HepG2 (cell line): ENCODE measurements around the gene PRRC2A. TPM values are rescaled to one million over a fixed set of nuclear protein-coding genes. Genes with fewer than 3 reads are reported as not detected.
A peak's percentile ranks its signal among the peaks of the same experiment; 100 is the strongest.

Source experiments
- ATAC-seq: fragments of 200-7000 bp; cut with Tn5 transposase; 3 replicates; pipeline ENCODE4 v1.9.1; 2020; ENCODE audit warnings: mild to moderate bottlenecking, moderate library complexity
- BruUV-seq: library from RNA; stranded (reverse); fragments of 400-500 nt; replicated peaks from 2 replicates; lab custom pipeline; 2021; lab: Mats Ljungman, UMichigan
- CTCF ChIA-PET: fragments of 300-600 bp; formaldehyde crosslinking; extraction: SDS; loops from one replicate; lab custom pipeline; 2021; ENCODE audit warnings: low total read pairs, inconsistent platforms, low intra/inter-chr PET ratio; lab: Yijun Ruan, JAX
- POLR2A ChIA-PET: fragments of 350-600 bp; sonication (Branson Sonifier 250); formaldehyde crosslinking; loops from one replicate; lab custom pipeline; 2020; ENCODE audit warnings: antibody characterized with exemption, inconsistent platforms; lab: Yijun Ruan, JAX
- DNase-seq: peaks from one replicate; pipeline ENCODE4 v3.0.0-alpha.2; 2015; ENCODE audit warnings: low spot score
- FAIRE-seq: peaks from 3 replicates; lab custom pipeline; 2011; peaks lifted over from hg19 to GRCh38; lab: Jason Lieb, UNC
- H2AFZ ChIP-seq: one replicate; pipeline ENCODE4 v1.6.1; 2011; ENCODE audit warnings: low read length, inconsistent platforms
- H3K27ac ChIP-seq: fragments of 300-600 bp; 3 replicates; pipeline ENCODE4 v1.8.0; 2011; ENCODE audit warnings: mixed run types, mild to moderate bottlenecking, mixed read lengths, low read length, inconsistent platforms; ENCODE audit not compliant: insufficient read depth; ENCODE audit errors: extremely low read length
- H3K27me3 ChIP-seq, 2 experiments: fragments of 200-600 bp in 1 of 2; 2 replicates in 1 of 2; 3 replicates in 1 of 2; pipeline versions ENCODE4 v1.6.0 to v1.8.0; 2011; ENCODE audit warnings: low read length in 2 of 2, mild to moderate bottlenecking in 2 of 2, moderate library complexity in 2 of 2, inconsistent platforms in 1 of 2; ENCODE audit not compliant: insufficient read depth in 2 of 2, control insufficient read depth in 1 of 2
- H3K36me3 ChIP-seq, 2 experiments: fragments of 200-600 bp in 1 of 2; replicated peaks in 1 of 2; 2 replicates in 1 of 2; 3 replicates in 1 of 2; pipeline versions ENCODE4 v1.5.1 to v1.8.0; 2011; ENCODE audit warnings: low read length in 2 of 2, inconsistent platforms in 1 of 2; ENCODE audit not compliant: insufficient read depth in 2 of 2, control insufficient read depth in 1 of 2
- H3K4me1 ChIP-seq: 2 replicates; pipeline ENCODE4 v1.5.1; 2012; ENCODE audit warnings: low read length, inconsistent platforms; ENCODE audit not compliant: insufficient read depth
- H3K4me2 ChIP-seq: 2 replicates; pipeline ENCODE4 v1.6.0; 2011; ENCODE audit warnings: low read depth, low read length, inconsistent platforms
- H3K4me3 ChIP-seq, 3 experiments: fragments of 200-600 bp in 1 of 3; sonication (generic), shearing (Covaris generic) in 1 of 3; replicated peaks in 1 of 3; 2 replicates each; pipeline ENCODE4 v1.5.1; 2011 to 2016; ENCODE audit warnings: low read length in 3 of 3, inconsistent platforms in 2 of 3, low read depth in 2 of 3, mild to moderate bottlenecking in 2 of 3, control low read depth in 1 of 3, mixed read lengths in 1 of 3; ENCODE audit not compliant: insufficient read depth in 1 of 3
- H3K79me2 ChIP-seq: one replicate; pipeline ENCODE4 v1.6.1; 2011; ENCODE audit warnings: low read length, inconsistent platforms; ENCODE audit not compliant: insufficient read depth
- H3K9ac ChIP-seq: 2 replicates; pipeline ENCODE4 v1.6.0; 2011; ENCODE audit warnings: mild to moderate bottlenecking, low read depth, low read length, inconsistent platforms; ENCODE audit not compliant: insufficient read depth
- H3K9me3 ChIP-seq: 2 replicates; pipeline ENCODE4 v1.5.1; 2012; ENCODE audit warnings: mild to moderate bottlenecking, low read length
- H4K20me1 ChIP-seq: 2 replicates; pipeline ENCODE4 v1.6.0; 2011; ENCODE audit warnings: inconsistent platforms, mild to moderate bottlenecking, low read length, moderate library complexity; ENCODE audit not compliant: insufficient read depth
- DNMT3B ChIP-seq: conservative IDR thresholded peaks from 2 replicates; pipeline ENCODE4 v1.6.1; 2016; ENCODE audit warnings: missing biosample characterization, control low read depth
- MLLT10 ChIP-seq: sonication (generic); formaldehyde crosslinking; IDR thresholded peaks from 2 replicates; pipeline ENCODE4 v1.4.0; 2020; ENCODE audit warnings: missing genetic modification reagents
- MTF1 ChIP-seq: sonication (generic); formaldehyde crosslinking; IDR thresholded peaks from 2 replicates; pipeline ENCODE4 v1.5.0; 2020; ENCODE audit warnings: missing genetic modification reagents
- MTF2 ChIP-seq: sonication (generic); formaldehyde crosslinking; IDR thresholded peaks from 2 replicates; pipeline ENCODE4 v1.5.0; 2020; ENCODE audit warnings: missing genetic modification reagents, borderline replicate concordance
- ZNF10 ChIP-seq: sonication (generic); formaldehyde crosslinking; IDR thresholded peaks from 2 replicates; pipeline ENCODE4 v1.4.0; 2020; ENCODE audit warnings: mild to moderate bottlenecking, low read depth, missing genetic modification reagents, borderline replicate concordance
- ZNF17 ChIP-seq: sonication (generic); formaldehyde crosslinking; IDR thresholded peaks from 2 replicates; pipeline ENCODE4 v1.5.0; 2020; ENCODE audit warnings: mild to moderate bottlenecking, missing genetic modification reagents
- ZNF343 ChIP-seq: sonication (generic); formaldehyde crosslinking; IDR thresholded peaks from 2 replicates; pipeline ENCODE4 v1.4.0; 2020; ENCODE audit warnings: mild to moderate bottlenecking, missing genetic modification reagents
- ZNF496 ChIP-seq: sonication (generic); formaldehyde crosslinking; IDR thresholded peaks from 2 replicates; pipeline ENCODE4 v1.8.1; 2023; ENCODE audit warnings: mild to moderate bottlenecking, moderate library complexity, missing genetic modification reagents; ENCODE audit not compliant: insufficient replicate concordance
- ZNF557 ChIP-seq: sonication (generic); formaldehyde crosslinking; IDR thresholded peaks from 2 replicates; pipeline ENCODE4 v1.4.0; 2020; ENCODE audit warnings: missing genetic modification reagents
- ZNF678 ChIP-seq: sonication (generic); formaldehyde crosslinking; IDR thresholded peaks from 2 replicates; pipeline ENCODE4 v1.4.0; 2020; ENCODE audit warnings: mild to moderate bottlenecking, missing genetic modification reagents
- ZNF746 ChIP-seq: sonication (generic); formaldehyde crosslinking; IDR thresholded peaks from 2 replicates; pipeline ENCODE4 v1.8.0; 2022; ENCODE audit warnings: mild to moderate bottlenecking, missing genetic modification reagents
- WGBS: methylation state at CpG from one replicate; pipeline ENCODE4 v1.1.6; 2017; ENCODE audit warnings: low lambda C conversion rate; 5-methylcytosine and 5-hydroxymethylcytosine counted together
- in situ Hi-C: cut with HindIII; loops from 2 replicates; pipeline ENCODE4 v1.10.0; 2017; ENCODE audit warnings: low pct_unique_long_range_greater_than_20kb; ENCODE audit not compliant: extremely low pct_ligation_motif_present
- intact Hi-C: fragments of 100-400 bp; cut with micrococcal nuclease; formaldehyde crosslinking; loops from one replicate; pipeline ENCODE4 v1.10.0; 2022; ENCODE audit not compliant: unreplicated experiment
- polyA plus RNA-seq, 8 experiments: library from polyadenylated mRNA; depleted of rRNA in 3 of 8; stranded (reverse) in 7 of 8; unstranded in 1 of 8; fragments of >200 nt; fragmentation: Illumina TruSeq in 4 of 8; extraction: Trizol in 4 of 8; gene quantifications; 2 replicates each; pipeline versions ENCODE4 v1.2.1 to v1.2.3, GENCODE V29; 2011 to 2016; ENCODE audit warnings: low read depth in 4 of 8, missing spikeins in 1 of 8, mixed read lengths in 1 of 8; ENCODE audit not compliant: insufficient read depth in 1 of 8
- total RNA-seq, 5 experiments: library from RNA; depleted of rRNA; stranded (reverse); fragments of >200 nt; fragmentation: Illumina TruSeq; extraction: Trizol; gene quantifications; 2 replicates each; pipeline ENCODE4 v1.2.3, GENCODE V29; 2016; ENCODE audit warnings: low read depth in 1 of 5
- TF ChIP-seq, protein P1 (sequence below): sonication (generic); formaldehyde crosslinking; IDR thresholded peaks from 2 replicates; pipeline ENCODE4 v1.4.0; 2020; ENCODE audit warnings: missing genetic modification reagents; ENCODE audit errors: not compliant biosample characterization
- TF ChIP-seq, protein P2 (sequence below): sonication (generic); formaldehyde crosslinking; IDR thresholded peaks from 2 replicates; pipeline ENCODE4 v1.5.0; 2020; ENCODE audit warnings: mild to moderate bottlenecking, missing genetic modification reagents
- TF ChIP-seq, protein P3 (sequence below): sonication (generic); formaldehyde crosslinking; conservative IDR thresholded peaks from 2 replicates; pipeline ENCODE4 v1.8.0; 2022; ENCODE audit warnings: missing genetic modification reagents
- TF ChIP-seq, protein P4 (sequence below): sonication (generic); formaldehyde crosslinking; IDR thresholded peaks from 2 replicates; pipeline ENCODE4 v1.5.0; 2020; ENCODE audit warnings: mild to moderate bottlenecking, missing genetic modification reagents, moderate library complexity

The PRRC2A gene
- total and polyA plus RNA-seq, 2 of the 13 experiments (the other 11 are each of a cell fraction or from before 2014, with no cell fraction given) = 38.9 to 47.4 TPM

DNA sequence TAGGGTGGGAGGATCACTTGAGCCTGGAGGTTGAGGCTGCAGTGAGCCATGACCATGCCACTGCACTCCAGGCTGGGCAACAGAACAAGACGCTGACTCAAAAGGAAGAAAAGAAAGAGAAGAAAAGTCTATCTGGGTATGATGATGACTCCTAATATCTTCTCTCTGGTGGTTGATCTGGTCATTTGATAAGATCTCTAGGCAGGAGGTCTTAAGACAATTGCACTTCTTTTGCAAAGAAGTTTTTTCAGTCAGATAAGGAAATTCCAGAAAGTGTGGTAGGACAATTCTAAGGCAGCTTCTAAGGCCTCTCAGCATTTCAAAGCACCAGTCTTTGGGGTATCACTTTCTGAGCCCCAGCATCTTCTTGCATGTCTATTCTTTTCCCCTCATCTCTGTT, 13.2 kb upstream of the PRRC2A start (continued):
- TF ChIP-seq MTF2 (CRISPR knock-in tag) = no peak
- TF ChIP-seq, protein P1, sequence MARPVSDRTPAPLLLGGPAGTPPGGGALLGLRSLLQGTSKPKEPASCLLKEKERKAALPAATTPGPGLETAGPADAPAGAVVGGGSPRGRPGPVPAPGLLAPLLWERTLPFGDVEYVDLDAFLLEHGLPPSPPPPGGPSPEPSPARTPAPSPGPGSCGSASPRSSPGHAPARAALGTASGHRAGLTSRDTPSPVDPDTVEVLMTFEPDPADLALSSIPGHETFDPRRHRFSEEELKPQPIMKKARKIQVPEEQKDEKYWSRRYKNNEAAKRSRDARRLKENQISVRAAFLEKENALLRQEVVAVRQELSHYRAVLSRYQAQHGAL = no peak
- TF ChIP-seq ZNF10 = no peak

GRCh38 chr6:31609519-31610406, 10.8 kb upstream of the PRRC2A start:
- H2AFZ ChIP-seq = no peak overlapping the region
- ChIA-PET POLR2A (interaction anchor here (1.0 kb wide), 2 partner anchors 11 to 68 kb away, joined by 4 to 5 read pairs; partner anchors contain the start of gene DDX39B), CTCF (no interaction called here)
- in situ Hi-C loops (no loop called here), intact Hi-C loops (no loop called here)
- DNase-seq (no peak), FAIRE-seq (no peak), ATAC-seq (no peak)
- no peaks in the 10 kb centered on the region for H4K20me1 ChIP-seq
- WGBS = 51% methylated on average over 7 of the region's 8 CpGs
- no peak overlapping the region for H3K4me2 ChIP-seq
- no peak overlapping the region for H3K27ac ChIP-seq
- peaks cover 0 to 2% of the 10 kb centered on the region in 2 experiments; a peak in 2 of 5 replicates for H3K27me3 ChIP-seq
- H3K9me3 ChIP-seq = no peaks in the 10 kb centered on the region
- no peaks in the 10 kb centered on the region for H3K79me2 ChIP-seq
- no peaks in the 10 kb centered on the region for H3K36me3 ChIP-seq
- H3K4me1 ChIP-seq = peaks cover 33% of the 10 kb centered on the region
- H3K4me3 ChIP-seq = no peak overlapping the region
- H3K9ac ChIP-seq = no peak overlapping the region
- BruUV-seq = no TSS peak
- no peak for TF ChIP-seq MLLT10 (CRISPR knock-in tag)
- TF ChIP-seq ZNF746 (CRISPR knock-in tag) = no peak
- TF ChIP-seq DNMT3B = no peak
- TF ChIP-seq MTF1 (CRISPR knock-in tag) = no peak
- TF ChIP-seq, protein P2, sequence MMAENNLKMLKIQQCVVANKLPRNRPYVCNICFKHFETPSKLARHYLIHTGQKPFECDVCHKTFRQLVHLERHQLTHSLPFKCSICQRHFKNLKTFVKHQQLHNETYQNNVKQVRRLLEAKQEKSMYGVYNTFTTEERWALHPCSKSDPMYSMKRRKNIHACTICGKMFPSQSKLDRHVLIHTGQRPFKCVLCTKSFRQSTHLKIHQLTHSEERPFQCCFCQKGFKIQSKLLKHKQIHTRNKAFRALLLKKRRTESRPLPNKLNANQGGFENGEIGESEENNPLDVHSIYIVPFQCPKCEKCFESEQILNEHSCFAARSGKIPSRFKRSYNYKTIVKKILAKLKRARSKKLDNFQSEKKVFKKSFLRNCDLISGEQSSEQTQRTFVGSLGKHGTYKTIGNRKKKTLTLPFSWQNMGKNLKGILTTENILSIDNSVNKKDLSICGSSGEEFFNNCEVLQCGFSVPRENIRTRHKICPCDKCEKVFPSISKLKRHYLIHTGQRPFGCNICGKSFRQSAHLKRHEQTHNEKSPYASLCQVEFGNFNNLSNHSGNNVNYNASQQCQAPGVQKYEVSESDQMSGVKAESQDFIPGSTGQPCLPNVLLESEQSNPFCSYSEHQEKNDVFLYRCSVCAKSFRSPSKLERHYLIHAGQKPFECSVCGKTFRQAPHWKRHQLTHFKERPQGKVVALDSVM (CRISPR knock-in tag) = peak; percentile 55; the same call in 1 of the 2 replicates
- TF ChIP-seq, protein P3, sequence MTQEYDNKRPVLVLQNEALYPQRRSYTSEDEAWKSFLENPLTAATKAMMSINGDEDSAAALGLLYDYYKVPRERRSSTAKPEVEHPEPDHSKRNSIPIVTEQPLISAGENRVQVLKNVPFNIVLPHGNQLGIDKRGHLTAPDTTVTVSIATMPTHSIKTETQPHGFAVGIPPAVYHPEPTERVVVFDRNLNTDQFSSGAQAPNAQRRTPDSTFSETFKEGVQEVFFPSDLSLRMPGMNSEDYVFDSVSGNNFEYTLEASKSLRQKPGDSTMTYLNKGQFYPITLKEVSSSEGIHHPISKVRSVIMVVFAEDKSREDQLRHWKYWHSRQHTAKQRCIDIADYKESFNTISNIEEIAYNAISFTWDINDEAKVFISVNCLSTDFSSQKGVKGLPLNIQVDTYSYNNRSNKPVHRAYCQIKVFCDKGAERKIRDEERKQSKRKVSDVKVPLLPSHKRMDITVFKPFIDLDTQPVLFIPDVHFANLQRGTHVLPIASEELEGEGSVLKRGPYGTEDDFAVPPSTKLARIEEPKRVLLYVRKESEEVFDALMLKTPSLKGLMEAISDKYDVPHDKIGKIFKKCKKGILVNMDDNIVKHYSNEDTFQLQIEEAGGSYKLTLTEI (CRISPR knock-in tag) = no peak
- TF ChIP-seq, protein P4, sequence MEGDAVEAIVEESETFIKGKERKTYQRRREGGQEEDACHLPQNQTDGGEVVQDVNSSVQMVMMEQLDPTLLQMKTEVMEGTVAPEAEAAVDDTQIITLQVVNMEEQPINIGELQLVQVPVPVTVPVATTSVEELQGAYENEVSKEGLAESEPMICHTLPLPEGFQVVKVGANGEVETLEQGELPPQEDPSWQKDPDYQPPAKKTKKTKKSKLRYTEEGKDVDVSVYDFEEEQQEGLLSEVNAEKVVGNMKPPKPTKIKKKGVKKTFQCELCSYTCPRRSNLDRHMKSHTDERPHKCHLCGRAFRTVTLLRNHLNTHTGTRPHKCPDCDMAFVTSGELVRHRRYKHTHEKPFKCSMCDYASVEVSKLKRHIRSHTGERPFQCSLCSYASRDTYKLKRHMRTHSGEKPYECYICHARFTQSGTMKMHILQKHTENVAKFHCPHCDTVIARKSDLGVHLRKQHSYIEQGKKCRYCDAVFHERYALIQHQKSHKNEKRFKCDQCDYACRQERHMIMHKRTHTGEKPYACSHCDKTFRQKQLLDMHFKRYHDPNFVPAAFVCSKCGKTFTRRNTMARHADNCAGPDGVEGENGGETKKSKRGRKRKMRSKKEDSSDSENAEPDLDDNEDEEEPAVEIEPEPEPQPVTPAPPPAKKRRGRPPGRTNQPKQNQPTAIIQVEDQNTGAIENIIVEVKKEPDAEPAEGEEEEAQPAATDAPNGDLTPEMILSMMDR (CRISPR knock-in tag) = 0 out of 2 replicates have a peak, but pooled peaks have one; percentile 3
- TF ChIP-seq ZNF17 (CRISPR knock-in tag) = no peak
- TF ChIP-seq ZNF678 (CRISPR knock-in tag) = no peak
- no peak for TF ChIP-seq ZNF557 (CRISPR knock-in tag)
- no peak for TF ChIP-seq ZNF496 (CRISPR knock-in tag)
- TF ChIP-seq ZNF343 (CRISPR knock-in tag) = no peak
